ENCODE results near the gene NCR2.

NCR2 gene

DNA sequence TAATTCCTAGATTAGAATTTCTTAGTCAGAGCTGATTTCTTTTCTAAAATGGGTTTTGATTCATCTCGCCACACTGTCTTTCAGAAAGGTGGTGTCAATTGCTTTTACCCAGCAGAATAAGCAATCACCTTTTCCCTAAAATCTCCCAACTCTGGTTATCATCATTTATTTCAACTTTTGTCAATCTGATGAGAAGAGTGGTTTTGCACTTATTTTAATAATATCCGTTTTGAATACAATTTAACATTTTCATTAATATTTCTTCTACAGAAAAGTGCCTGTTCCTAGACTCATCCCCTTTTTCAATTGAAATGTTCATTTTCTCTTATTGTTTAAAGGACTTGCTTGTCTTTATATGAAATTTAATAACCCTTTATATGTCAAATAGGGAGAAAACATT is 8.2 kb upstream of the NCR2 start:
- in situ Hi-C loops (cut with MboI; ENCODE audit: low sequenced_read_pairs), result no loop called here

DNA sequence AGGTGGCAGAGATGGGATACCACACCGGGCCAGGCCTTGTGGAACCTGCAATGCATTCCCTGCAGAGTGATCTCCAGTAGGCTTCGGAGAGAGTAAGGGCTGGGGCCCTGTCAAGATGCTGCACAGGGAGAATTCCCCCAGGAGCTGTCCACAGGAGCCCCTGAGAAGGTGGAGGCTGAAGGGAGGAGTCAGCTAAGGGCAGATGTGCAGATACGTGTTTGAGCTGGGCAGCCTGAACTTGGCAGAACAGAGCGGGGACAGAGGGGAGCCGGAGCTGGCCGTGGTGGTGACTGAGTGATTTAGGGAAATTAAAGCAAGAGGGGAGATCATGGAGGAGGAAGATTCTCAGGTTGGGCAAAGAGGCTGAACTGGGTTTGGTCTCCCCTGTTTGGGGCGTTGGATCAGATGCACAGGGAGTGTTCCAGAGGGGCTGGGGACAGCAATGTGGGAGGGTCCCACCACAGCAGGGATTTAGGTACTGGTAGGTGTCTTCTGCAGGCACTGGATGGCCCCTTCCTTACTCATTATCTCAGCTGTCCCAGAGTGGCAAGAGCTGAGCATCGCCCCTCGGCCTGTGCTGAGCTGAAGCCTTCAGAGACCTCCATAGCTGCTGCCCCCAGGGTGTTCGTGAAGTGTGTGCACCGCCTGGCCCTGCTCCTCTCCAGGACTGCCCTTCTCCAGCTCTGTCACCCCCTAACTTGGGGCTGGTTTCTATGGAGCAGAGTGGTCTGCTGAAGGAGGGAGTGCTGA is 3.8 kb upstream of the NCR2 start:
- in situ Hi-C loops (cut with MboI; ENCODE audit: low sequenced_read_pairs), result no loop called here

DNA sequence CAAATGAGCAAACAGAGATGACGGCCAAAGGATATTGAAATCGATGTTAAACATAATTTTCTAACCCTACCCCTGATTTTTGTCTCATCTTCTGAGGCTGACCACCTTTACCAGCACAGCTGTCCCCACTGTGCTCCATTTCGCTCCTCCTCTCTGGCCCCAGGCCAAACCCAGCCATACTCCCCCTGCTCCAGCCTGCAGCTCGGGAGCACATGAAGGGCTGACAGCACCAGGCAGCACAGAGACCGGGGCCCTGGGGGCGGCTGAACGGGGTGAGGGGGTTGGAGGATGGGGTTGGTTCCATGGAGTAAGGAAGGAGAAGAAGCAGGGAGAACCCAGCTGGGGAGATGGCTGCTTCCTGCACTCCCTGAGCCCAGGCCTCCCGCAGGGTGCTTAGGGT is 3.2 kb upstream of the NCR2 start:
- in situ Hi-C loops (cut with MboI; ENCODE audit: low sequenced_read_pairs), result no loop called here

DNA sequence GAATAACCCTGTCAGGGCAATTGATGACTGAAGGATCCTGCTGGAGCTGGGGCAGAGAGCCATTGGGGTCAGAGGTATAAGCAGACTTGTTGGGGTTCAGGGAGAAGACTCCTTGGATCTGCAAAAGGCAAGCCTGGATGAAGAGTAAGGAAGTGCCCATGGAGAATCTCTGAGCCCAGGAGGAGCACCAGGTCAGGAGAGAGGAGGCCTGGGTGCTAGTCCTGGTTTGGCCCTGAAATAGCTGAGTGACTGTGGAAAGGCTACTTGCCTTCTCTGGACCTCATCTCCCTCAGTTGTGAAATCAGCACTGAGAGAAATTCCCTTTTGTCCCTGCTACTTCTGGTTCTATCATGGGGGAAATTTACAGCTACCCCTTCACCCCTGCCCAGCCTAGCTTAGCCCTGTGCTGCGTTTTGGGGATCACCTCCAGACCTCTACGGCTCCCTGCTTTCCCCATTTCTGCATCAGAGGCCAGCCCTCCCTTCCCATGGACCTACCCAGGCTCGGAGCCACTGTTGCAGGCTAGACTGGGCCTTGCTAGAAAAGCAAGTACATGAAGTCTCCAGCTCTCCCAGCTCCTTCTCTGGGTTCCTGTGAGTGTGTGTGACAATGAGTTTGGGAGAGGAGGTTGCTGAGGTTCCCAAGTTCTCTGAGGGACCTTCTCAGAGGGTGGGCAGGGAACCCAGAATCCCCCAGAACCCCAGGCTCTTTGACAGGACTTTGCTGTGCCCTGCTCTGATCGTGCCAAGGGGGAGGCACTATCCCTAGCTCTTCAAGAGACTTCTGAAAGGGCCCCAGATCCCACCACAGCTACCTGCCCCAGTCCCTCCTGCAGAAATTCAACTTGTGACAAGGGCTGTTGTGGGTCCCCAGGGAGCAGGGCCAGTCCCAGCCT is 2.3 kb upstream of the NCR2 start:
- in situ Hi-C loops (cut with MboI; ENCODE audit: low sequenced_read_pairs), result no loop called here

DNA sequence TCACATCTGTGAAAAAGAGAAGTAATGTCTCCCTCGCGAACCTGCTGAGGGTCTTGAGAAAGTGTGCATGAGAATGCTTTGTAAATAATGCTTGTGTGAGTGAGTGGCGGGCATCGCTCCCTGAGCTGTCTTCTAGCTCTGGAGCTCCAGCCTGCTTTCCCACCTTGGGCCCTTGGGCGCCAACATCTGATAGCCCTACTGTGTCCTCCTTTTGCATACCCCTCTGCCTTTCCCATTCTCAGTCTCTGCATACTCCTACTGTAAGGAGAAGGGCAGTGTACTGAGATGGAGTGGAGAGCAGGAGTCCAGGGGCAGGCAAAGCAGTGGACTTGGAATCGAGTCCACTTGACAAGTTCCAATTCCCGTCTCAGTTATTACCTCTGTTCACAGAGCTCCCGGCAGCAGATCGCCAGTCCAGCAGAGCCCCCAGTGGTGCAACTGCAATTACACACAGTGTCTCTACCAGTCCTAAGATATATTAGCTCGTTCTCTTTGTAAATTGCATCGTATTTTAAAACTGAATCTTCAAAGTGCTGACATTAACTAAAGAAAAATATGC is 847 bp upstream of the NCR2 start:
- in situ Hi-C loops (cut with MboI; ENCODE audit: low sequenced_read_pairs), result no loop called here

DNA sequence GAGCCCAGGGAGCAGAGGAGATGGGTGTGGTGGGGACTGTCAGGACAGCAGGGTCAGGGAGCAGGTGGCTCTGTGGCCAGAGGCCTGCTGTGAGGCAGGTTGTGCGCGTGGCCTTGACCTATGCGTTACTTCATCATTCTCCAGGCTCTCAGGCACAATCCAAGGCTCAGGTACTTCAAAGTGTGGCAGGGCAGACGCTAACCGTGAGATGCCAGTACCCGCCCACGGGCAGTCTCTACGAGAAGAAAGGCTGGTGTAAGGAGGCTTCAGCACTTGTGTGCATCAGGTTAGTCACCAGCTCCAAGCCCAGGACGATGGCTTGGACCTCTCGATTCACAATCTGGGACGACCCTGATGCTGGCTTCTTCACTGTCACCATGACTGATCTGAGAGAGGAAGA is 535 bp downstream of the NCR2 start:
- in situ Hi-C loops (cut with MboI; ENCODE audit: low sequenced_read_pairs), result no loop called here

DNA sequence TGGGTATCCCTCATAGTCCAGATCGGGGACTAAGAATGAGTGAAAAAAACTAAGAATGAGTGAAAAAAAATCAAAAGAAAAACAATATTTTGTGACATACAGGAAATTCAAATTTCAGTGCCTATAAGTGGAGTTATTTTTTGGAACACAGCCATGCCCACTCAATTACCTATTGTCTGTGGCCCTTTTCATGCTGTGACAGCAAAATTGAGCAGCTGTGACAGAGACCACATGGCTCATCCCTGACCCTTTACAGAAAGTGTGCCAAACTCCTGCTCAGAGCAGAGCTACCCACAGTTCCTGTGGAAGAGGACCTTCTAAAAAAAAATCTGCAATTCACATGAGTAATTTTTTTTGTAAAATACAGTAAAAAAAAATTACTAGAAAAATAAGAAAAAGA is 1.4 kb downstream of the NCR2 start:
- in situ Hi-C loops (cut with MboI; ENCODE audit: low sequenced_read_pairs), result no loop called here

DNA sequence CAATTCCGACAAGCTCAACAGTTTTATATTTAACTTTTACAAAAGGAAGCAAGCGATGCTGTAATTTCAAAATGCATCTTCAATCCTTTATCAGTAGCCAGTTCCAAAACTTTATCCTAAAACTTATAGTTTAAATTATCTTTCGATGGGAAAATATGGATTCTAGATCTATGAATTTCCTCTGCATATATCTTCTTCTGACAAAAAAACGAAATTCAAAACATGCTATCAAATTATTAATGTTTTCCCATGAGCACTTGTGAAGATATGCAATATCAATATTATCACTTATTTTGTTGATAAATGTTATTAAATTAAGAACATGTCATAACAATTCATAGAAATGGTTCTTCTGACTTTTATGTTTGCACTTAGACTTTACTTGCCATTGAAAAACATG is 2.3 kb downstream of the NCR2 start:
- in situ Hi-C loops (cut with MboI; ENCODE audit: low sequenced_read_pairs), result no loop called here

DNA sequence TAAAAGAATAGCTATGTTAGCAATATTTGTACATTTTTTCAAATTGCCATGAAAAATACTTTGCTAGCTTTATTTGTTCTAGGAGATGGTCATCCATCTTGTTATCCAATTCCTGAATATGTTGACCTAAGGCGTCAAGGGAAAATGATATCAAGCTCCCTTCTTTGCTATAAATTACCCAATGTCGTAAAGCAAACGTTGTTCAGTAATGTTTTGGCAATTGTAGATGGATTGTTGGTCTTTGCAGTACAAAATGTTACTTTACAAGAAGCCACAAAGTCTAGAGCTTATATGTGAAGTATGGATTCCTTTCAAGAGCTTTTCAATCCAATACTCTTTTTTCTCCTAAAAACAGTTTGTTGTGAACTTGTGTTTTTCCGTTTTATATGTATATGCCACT is 3.3 kb downstream of the NCR2 start:
- in situ Hi-C loops (cut with MboI; ENCODE audit: low sequenced_read_pairs), result no loop called here

DNA sequence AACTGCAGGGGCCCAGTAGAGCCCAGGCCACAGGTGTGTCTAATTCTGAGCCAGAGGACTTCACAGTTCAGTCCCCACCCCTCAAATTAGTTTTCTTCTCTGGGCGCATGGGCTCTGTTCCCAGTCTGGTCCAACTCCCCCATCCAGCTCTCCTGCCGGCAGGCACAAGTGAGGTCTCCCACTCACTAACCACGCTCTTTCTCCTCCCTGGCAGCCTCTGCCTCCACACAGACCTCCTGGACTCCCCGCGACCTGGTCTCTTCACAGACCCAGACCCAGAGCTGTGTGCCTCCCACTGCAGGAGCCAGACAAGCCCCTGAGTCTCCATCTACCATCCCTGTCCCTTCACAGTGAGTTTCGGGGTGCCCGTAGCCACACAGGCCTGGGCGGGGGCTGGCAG is 6.2 kb downstream of the NCR2 start:
- in situ Hi-C loops (cut with MboI; ENCODE audit: low sequenced_read_pairs), result no loop called here

DNA sequence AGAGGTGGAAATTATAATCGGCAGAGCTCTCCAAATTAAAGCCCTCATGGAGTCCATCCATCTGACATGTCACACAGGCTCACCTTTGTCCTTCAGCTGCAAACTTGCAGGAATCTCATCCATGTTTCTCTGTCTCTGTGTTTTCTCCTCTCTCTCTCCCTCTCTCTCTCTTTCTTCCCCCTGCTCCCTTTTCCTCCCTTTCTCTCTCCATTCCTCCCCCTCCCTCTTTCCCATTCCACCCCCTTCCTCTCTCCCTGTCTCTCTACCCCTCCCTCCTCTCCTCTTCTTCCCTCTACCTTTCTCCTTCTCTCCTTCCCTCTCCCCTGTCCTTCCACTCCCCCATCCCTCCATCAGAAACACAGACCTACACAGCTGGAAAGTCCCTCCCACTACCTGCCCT is 6.8 kb downstream of the NCR2 start:
- in situ Hi-C loops (cut with MboI; ENCODE audit: low sequenced_read_pairs), result no loop called here

DNA sequence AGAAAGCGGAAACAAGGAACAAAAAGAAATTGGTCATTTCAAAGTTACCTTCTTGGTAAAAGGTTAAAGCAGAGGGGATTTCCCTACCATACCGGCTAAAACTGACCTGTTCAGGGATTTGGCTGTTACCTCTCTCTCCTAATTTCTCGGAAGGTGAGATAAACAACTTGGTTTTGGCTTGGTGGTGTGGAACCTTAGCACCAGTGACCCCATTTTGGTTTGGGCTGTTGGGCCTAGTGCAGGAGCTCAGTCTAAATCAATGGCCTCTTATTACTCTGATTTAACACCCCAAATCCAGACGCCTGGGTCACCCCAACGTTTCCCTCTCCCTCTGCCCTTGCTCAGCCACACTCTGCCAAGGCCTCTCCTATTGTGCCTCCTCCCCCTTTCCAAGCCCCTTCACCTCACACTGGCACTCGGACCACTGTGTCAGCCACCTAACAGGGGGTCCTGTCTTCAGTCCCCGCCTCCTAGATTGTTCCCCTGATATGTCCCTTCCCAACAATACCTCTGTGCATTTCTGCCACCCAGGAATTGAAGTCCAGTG is 8.3 kb downstream of the NCR2 start:
- in situ Hi-C loops (cut with MboI; ENCODE audit: low sequenced_read_pairs), result no loop called here

DNA sequence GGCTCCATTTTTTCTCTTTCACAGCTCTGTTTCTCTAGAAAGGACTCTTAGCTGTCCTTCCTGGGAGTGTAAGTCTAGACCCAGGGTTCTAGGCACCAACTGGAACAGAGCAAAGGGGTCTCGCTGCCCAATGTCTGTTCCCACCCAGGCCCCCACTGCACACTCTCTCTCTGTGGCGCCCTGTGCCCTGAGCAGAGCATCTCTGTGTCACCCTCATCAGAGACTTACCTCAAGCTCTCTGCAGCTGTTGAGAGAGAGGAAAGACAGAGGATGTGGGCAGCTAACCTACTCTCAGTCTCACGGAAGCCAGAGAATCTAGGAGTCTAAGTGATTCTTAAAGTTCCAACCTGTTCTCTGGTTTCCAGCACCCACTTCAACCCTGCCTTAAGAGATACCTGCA is 9.5 kb downstream of the NCR2 start:
- in situ Hi-C loops (cut with MboI; ENCODE audit: low sequenced_read_pairs), result no loop called here

DNA sequence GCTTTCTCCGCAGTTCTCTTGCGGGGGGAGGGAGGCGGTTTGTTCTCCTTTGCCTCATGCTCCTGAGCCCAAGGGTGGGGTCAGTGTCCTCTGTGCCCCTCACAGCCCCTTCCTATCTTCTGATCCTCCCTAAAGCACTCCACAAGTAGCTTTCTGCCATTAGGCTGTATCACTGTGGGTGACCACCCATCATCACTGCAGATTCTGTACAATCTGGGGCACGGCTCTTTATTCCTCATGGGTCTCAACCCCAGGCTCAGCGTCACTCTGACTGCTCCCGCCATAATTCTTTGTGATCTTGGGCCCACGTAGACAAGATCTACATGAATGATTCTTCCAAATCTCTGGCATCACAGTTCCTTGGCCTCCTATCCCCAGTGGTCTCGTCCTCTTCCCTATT is 10.5 kb downstream of the NCR2 start:
- in situ Hi-C loops (cut with MboI; ENCODE audit: low sequenced_read_pairs), result no loop called here

DNA sequence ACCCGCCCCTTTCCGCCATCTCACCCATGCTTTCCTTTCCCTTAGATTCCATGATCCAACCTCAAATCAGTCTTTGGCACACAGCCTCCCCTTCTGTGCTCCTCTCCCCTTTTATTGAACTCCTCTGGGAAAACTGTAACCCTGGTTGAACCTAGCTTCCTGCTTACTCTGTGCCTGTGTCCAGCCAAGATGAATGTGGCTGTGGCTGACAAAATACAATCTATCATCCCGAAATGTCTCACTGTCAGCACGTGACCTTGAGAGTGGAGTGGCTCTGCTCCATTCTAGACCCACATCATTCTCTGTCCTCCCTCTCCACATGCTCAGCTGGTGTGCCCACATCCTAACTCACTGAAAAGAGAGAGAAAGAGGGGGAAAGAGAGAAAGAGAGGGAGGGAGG is 11.0 kb downstream of the NCR2 start:
- in situ Hi-C loops (cut with MboI; ENCODE audit: low sequenced_read_pairs), result no loop called here

DNA sequence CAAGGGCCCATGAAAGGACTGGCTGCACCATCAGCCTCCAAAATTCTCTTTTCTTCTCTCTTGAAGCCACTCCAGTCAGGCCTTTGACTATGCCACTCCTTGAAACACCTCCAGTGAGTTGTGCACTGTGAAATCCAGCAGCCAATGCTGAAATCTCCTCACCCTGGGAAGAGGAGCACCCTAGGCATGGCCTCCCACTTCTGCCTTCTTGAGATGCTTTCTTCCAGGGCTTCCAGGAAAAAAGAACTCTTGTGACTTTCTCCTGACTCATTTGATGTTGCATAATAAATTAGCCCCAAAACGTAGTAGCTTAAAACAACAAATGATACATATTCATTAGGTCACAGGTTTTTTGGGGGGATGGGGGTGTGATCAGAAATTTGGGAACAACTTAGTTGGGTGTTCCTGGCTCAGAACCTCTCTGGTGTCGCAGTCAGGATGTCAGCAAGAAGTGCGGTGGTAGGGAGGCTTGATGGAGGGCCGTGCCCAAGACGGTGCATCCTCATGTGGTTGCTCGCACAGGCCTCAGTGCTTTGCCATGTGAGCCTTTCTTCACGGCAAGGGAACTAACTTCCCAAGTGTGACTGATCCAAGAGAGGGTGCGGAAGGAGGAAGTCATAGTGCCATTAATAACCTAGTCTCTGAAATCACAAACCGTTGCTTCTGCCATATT is 12.1 kb downstream of the NCR2 start:
- in situ Hi-C loops (cut with MboI; ENCODE audit: low sequenced_read_pairs), result no loop called here

DNA sequence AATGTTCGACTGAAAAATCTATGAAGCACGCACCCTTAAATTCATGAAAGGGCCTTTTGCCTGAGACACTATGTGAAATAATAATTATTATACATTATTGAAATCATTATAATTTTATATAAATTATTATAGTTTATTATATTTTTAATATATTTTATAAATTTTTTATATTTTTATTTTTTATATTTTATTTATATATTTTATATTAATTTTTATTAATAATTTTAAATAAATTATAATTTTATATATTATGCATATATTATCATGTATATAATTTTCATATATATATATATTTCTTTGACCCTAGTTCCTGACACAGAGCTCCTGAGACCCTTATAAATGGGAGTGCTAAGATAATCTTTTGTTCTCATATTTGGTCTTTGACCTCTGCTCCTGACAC is 13.5 kb downstream of the NCR2 start:
- in situ Hi-C loops (cut with MboI; ENCODE audit: low sequenced_read_pairs), result no loop called here

DNA sequence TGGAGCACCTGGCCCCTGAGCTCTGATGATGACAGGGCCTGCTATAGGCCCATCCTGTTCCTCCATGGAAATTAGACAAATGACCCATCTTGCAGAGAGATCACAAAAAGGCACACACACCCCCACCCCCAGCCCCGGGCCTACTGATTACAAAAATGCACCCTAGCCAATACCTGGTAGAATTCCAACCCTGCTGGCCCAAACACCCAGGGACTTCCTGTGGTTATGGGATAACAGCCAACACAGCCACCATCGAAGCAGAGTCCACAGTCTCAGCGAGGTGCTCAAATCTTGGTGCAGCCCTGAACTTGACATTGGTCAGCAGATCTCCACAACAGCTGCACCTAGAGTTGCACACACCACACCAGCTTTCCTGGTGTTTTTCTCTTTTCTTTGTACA is 17.0 kb downstream of the NCR2 start:
- in situ Hi-C loops (cut with MboI; ENCODE audit: low sequenced_read_pairs), result no loop called here

DNA sequence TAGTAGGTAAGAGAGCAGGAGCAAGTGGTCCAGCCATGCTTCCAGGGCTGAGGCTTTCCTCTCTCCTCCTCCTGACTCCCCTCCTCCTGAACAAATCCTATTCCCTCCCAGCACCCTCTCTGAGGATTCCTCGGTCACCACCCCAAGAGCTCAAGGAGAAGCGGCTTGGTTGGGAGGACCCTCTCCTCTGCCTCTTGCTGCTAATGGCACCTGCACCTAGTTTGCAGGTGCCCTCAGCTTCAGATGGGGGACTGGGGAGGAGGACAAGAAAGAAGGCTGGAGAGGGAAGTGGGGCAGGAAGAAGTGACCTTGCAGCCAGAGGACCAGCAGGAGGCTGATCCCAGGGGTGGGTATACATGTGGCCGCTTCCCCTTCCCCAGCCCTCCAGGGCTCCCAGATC is 17.5 kb downstream of the NCR2 start:
- in situ Hi-C loops (cut with MboI; ENCODE audit: low sequenced_read_pairs), result no loop called here

DNA sequence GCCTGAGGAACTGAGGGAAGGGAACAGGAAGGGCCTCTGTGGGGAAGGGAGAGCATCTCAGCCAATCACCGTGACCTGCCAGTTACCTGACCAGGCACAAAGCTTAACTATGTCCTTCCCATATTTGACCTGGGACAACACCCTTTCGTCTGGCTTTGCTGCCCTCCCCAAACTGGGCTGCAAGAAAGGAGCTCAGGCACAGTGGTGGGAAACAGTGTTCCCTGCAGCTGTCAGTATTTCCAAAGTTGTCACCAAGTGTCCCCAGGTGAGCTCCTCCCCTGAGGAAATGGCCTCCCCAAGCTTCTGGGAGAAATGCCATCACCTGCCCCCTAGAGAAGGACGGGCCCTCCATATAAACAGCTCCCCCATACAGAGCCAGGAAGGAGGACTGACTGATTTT is 17.9 kb downstream of the NCR2 start:
- in situ Hi-C loops (cut with MboI; ENCODE audit: low sequenced_read_pairs), result no loop called here

DNA sequence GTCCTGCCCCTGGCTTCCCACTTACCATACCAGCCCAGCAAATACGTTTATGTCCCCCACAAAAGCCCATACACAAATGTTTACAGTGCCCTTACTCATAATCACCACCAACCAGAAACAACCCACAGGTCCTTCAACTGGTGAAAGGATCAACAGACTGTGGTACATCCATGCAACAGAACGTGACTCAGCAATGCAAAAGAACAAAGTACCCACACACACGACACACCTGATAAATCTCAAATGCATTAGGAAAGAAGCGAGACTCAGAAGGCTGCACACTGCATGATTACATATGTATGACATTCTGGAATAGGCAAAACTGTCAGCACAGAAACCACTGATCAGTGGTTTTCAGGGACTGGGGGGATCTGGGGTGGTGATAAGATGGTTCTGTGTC is 20.5 kb downstream of the NCR2 start:
- in situ Hi-C loops (cut with MboI; ENCODE audit: low sequenced_read_pairs), result no loop called here
